ENCODE results near the gene SPATA16. TPM values are rescaled to one million over a fixed set of nuclear protein-coding genes. Genes with fewer than 3 reads are reported as not detected.
"Not testable (repeated sequence)": the region's sequence is repeated elsewhere in the genome, so short reads cannot be mapped to it uniquely, and the experiment has no call there.

Gene SPATA16
- total RNA-seq, 3 donors from 2014 or later = not detected

GRCh38 chr3:173038484-173038871 lies 102.6 kb downstream of the SPATA16 start:
- DNase-seq (no peak), ATAC-seq (no peak)
- Mint-ChIP-seq H3K4me1 (ENCODE audit: low read depth) (no peaks in the 10 kb centered on the region), H3K9me3 (no peaks in the 10 kb centered on the region), H3K27me3 (ENCODE audit: low read depth) (no peaks in the 10 kb centered on the region), H3K4me3 (no peak overlapping the region), H3K36me3 (ENCODE audit: insufficient read depth) (no peaks in the 10 kb centered on the region)

- ATAC-seq = no peak
- no peaks in the 10 kb centered on the region for H3K36me3 Mint-ChIP-seq (ENCODE audit: insufficient read depth)
These were observed 103.1 kb downstream of the SPATA16 start for GRCh38 chr3:173037840-173038483.

GRCh38 chr3:173030273-173030672 lies 110.8 kb downstream of the SPATA16 start:
- H3K27me3 Mint-ChIP-seq (ENCODE audit: low read depth) = no peaks in the 10 kb centered on the region
- ATAC-seq (no peak), DNase-seq (no peak)
- no peaks in the 10 kb centered on the region for H3K4me1 Mint-ChIP-seq (ENCODE audit: low read depth)
- H3K4me3 Mint-ChIP-seq = no peak overlapping the region
- no peaks in the 10 kb centered on the region for H3K36me3 Mint-ChIP-seq (ENCODE audit: insufficient read depth)
- no peaks in the 10 kb centered on the region for H3K9me3 Mint-ChIP-seq

More at GRCh38 chr3:173037840-173038483, 103.1 kb downstream of the SPATA16 start:
- no peaks in the 10 kb centered on the region for H3K9me3 Mint-ChIP-seq
- no peak for DNase-seq
- H3K4me1 Mint-ChIP-seq (ENCODE audit: low read depth) = no peaks in the 10 kb centered on the region
- no peaks in the 10 kb centered on the region for H3K27me3 Mint-ChIP-seq (ENCODE audit: low read depth)
- H3K4me3 Mint-ChIP-seq = no peak overlapping the region

GRCh38 chr3:173028351-173028750 lies 112.7 kb downstream of the SPATA16 start:
- no peak for DNase-seq
- no peak overlapping the region for H3K4me3 Mint-ChIP-seq
- no peaks in the 10 kb centered on the region for H3K27me3 Mint-ChIP-seq (ENCODE audit: low read depth)
- ATAC-seq = no peak
- no peaks in the 10 kb centered on the region for H3K9me3 Mint-ChIP-seq
- no peaks in the 10 kb centered on the region for H3K36me3 Mint-ChIP-seq (ENCODE audit: insufficient read depth)
- H3K4me1 Mint-ChIP-seq (ENCODE audit: low read depth) = no peaks in the 10 kb centered on the region

- no peaks in the 10 kb centered on the region for H3K27me3 Mint-ChIP-seq (ENCODE audit: low read depth)
- no peak overlapping the region for H3K4me3 Mint-ChIP-seq
- H3K9me3 Mint-ChIP-seq = no peaks in the 10 kb centered on the region
These were observed 113.6 kb downstream of the SPATA16 start for GRCh38 chr3:173027429-173027828.

DNA sequence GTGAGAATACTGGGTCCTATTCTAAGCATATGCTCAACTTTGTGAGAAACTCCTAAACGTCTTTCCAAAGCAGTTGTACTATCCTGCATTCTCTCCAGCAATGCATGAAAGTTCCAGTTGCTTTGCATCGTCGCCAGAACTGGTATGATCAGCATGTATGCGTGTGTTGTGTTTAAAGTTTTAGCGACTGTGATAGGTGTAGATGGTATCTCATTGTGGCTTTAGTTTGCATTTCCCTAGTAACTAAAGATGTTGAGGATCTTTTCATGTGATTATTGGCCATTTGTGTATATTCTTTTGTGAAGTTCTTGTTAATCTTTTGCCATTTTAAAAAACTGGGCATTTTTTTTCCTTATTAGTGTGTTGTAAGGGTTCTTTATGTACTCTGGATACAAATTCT lies 115.1 kb downstream of the SPATA16 start:
- H3K27me3 Mint-ChIP-seq (ENCODE audit: low read depth) = no peaks in the 10 kb centered on the region
- DNase-seq (no peak), ATAC-seq (no peak)
- no peaks in the 10 kb centered on the region for H3K36me3 Mint-ChIP-seq (ENCODE audit: insufficient read depth)
- H3K4me3 Mint-ChIP-seq = no peak overlapping the region
- no peaks in the 10 kb centered on the region for H3K4me1 Mint-ChIP-seq (ENCODE audit: low read depth)
- H3K9me3 Mint-ChIP-seq = no peaks in the 10 kb centered on the region

More at GRCh38 chr3:173027429-173027828, 113.6 kb downstream of the SPATA16 start:
- Mint-ChIP-seq H3K36me3 (ENCODE audit: insufficient read depth) (no peaks in the 10 kb centered on the region), H3K4me1 (ENCODE audit: low read depth) (no peaks in the 10 kb centered on the region)
- no peak for DNase-seq
- ATAC-seq = no peak

GRCh38 chr3:173021547-173022185 lies 119.4 kb downstream of the SPATA16 start:
- H3K9me3 Mint-ChIP-seq = no peaks in the 10 kb centered on the region
- ATAC-seq = no peak
- no peak overlapping the region for H3K4me3 Mint-ChIP-seq
- no peaks in the 10 kb centered on the region for H3K27me3 Mint-ChIP-seq (ENCODE audit: low read depth)
- no peak for DNase-seq
- H3K36me3 Mint-ChIP-seq (ENCODE audit: insufficient read depth) = no peaks in the 10 kb centered on the region
- H3K4me1 Mint-ChIP-seq (ENCODE audit: low read depth) = no peaks in the 10 kb centered on the region

DNA sequence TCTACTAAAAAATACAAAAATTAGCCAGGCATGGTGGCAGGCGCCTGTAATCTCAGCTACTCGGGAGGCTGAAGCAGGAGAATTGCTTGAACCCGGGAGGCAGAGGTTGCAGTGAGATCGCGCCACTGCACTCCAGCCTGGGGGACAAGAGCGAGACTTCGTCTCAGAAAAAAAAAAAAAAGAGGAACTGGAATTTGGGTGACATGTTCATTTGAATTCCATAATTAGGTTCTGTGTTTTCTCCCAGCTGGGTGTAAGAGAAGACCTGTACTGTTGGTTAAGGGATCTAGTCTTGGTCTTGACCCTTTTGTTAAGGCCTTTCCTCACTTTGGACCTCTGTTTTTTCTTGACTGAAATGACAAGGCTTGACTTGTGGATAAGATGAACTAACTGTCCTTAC lies 120.9 kb downstream of the SPATA16 start:
- not testable (repeated sequence) for H3K9me3 Mint-ChIP-seq; H3K4me1 Mint-ChIP-seq (ENCODE audit: low read depth); H3K27me3 Mint-ChIP-seq (ENCODE audit: low read depth); H3K4me3 Mint-ChIP-seq; ATAC-seq; H3K36me3 Mint-ChIP-seq (ENCODE audit: insufficient read depth); DNase-seq

GRCh38 chr3:173019378-173019777 lies 121.7 kb downstream of the SPATA16 start:
- no peak for DNase-seq
- no peaks in the 10 kb centered on the region for H3K9me3 Mint-ChIP-seq

GRCh38 chr3:173018758-173019157 lies 122.3 kb downstream of the SPATA16 start:
- no peak overlapping the region for H3K4me3 Mint-ChIP-seq
- ATAC-seq (no peak), DNase-seq (no peak)
- no peaks in the 10 kb centered on the region for H3K9me3 Mint-ChIP-seq
- no peaks in the 10 kb centered on the region for H3K27me3 Mint-ChIP-seq (ENCODE audit: low read depth)
- H3K36me3 Mint-ChIP-seq (ENCODE audit: insufficient read depth) = no peaks in the 10 kb centered on the region
- no peaks in the 10 kb centered on the region for H3K4me1 Mint-ChIP-seq (ENCODE audit: low read depth)

More at GRCh38 chr3:173019378-173019777, 121.7 kb downstream of the SPATA16 start:
- ATAC-seq = no peak
- no peak overlapping the region for H3K4me3 Mint-ChIP-seq
- H3K27me3 Mint-ChIP-seq (ENCODE audit: low read depth) = no peaks in the 10 kb centered on the region
- H3K4me1 Mint-ChIP-seq (ENCODE audit: low read depth) = no peaks in the 10 kb centered on the region
- H3K36me3 Mint-ChIP-seq (ENCODE audit: insufficient read depth) = no peaks in the 10 kb centered on the region

GRCh38 chr3:173013219-173013832 lies 127.7 kb downstream of the SPATA16 start:
- DNase-seq (no peak), ATAC-seq (no peak)
- Mint-ChIP-seq H3K4me3 (no peak overlapping the region), H3K36me3 (ENCODE audit: insufficient read depth) (no peaks in the 10 kb centered on the region), H3K9me3 (no peaks in the 10 kb centered on the region), H3K27me3 (ENCODE audit: low read depth) (no peaks in the 10 kb centered on the region), H3K4me1 (ENCODE audit: low read depth) (no peaks in the 10 kb centered on the region)

GRCh38 chr3:173009410-173009809 lies 131.6 kb downstream of the SPATA16 start:
- Mint-ChIP-seq H3K4me3 (no peak overlapping the region), H3K36me3 (ENCODE audit: insufficient read depth) (no peaks in the 10 kb centered on the region), H3K4me1 (ENCODE audit: low read depth) (no peaks in the 10 kb centered on the region), H3K27me3 (ENCODE audit: low read depth) (no peaks in the 10 kb centered on the region), H3K9me3 (no peaks in the 10 kb centered on the region)
- DNase-seq (no peak), ATAC-seq (no peak)

- Mint-ChIP-seq H3K36me3 (ENCODE audit: insufficient read depth) (no peaks in the 10 kb centered on the region), H3K4me3 (no peak overlapping the region), H3K27me3 (ENCODE audit: low read depth) (no peaks in the 10 kb centered on the region), H3K4me1 (ENCODE audit: low read depth) (no peaks in the 10 kb centered on the region), H3K9me3 (no peaks in the 10 kb centered on the region)
- ATAC-seq = no peak
- DNase-seq = no peak
These were observed 132.1 kb downstream of the SPATA16 start for GRCh38 chr3:173008978-173009377.

- Mint-ChIP-seq H3K9me3 (no peaks in the 10 kb centered on the region), H3K4me1 (ENCODE audit: low read depth) (no peaks in the 10 kb centered on the region), H3K4me3 (no peak overlapping the region), H3K27me3 (ENCODE audit: low read depth) (no peaks in the 10 kb centered on the region), H3K36me3 (ENCODE audit: insufficient read depth) (no peaks in the 10 kb centered on the region)
- DNase-seq (no peak), ATAC-seq (no peak)
These were observed 133.8 kb downstream of the SPATA16 start for GRCh38 chr3:173007079-173007723.
